Transverse colon (tissue), 4 donors: Measurements from ENCODE around the gene HEATR5B.

Experiments used
- CTCF ChIP-seq, 5 experiments: fragments of 200-600 bp in 3 of 5; fragments of 450-650 bp in 2 of 5; sonication (generic) in 3 of 5; IDR thresholded peaks; 1 replicate in 2 of 5; 2 replicates in 3 of 5; pipeline ENCODE4 v1.5.1; 2016 to 2017; ENCODE audit warnings: antibody characterized with exemption in 5 of 5, inconsistent platforms in 3 of 5, mild to moderate bottlenecking in 2 of 5, moderate library complexity in 1 of 5
- POLR2A ChIP-seq: fragments of 450-650 bp; IDR thresholded peaks from one replicate; pipeline ENCODE4 v1.6.1; 2016; ENCODE audit warnings: antibody characterized with exemption, mild to moderate bottlenecking, moderate library complexity
- POLR2AphosphoS5 ChIP-seq, 3 donors: sonication (generic); formaldehyde crosslinking; IDR thresholded peaks; one replicate each; pipeline ENCODE4 v1.6.1; 2016; ENCODE audit warnings: antibody characterized with exemption in 3 of 3

DNA sequence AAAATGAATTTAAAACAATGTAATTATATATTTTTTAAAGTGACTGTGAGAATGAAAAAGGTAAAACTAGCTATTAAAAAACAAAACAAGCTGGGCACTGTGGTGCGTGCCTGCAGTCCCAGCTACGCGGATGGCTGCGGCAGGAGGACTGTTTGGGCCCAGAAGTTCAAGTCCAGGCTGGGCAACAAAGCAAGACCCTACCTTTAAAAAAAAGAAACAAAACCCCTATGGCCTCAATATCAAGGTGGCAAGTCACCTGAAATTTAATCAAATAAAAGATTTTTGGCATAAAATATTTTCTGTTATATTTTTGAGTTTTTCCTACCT, 70.9 kb downstream of the HEATR5B start:
- no peak for TF ChIP-seq POLR2AphosphoS5 (IDR thresholded peaks at IDR 0.05)
- TF ChIP-seq POLR2A: no peak
- TF ChIP-seq CTCF (IDR thresholded peaks at IDR 0.05): no peak
